GM18517 (cell line): ENCODE data around the gene KDM2A.
"Not testable (repeated sequence)": the region's sequence is repeated elsewhere in the genome, so short reads cannot be mapped to it uniquely, and the experiment has no call there.

Experiments used
- ATAC-seq: cut with Tn5 transposase; IDR thresholded peaks from one replicate; pipeline ENCODE4 v1.9.1; 2021; ENCODE audit warnings: mild to moderate bottlenecking, moderate library complexity; ENCODE audit not compliant: unreplicated experiment

Gene KDM2A

DNA sequence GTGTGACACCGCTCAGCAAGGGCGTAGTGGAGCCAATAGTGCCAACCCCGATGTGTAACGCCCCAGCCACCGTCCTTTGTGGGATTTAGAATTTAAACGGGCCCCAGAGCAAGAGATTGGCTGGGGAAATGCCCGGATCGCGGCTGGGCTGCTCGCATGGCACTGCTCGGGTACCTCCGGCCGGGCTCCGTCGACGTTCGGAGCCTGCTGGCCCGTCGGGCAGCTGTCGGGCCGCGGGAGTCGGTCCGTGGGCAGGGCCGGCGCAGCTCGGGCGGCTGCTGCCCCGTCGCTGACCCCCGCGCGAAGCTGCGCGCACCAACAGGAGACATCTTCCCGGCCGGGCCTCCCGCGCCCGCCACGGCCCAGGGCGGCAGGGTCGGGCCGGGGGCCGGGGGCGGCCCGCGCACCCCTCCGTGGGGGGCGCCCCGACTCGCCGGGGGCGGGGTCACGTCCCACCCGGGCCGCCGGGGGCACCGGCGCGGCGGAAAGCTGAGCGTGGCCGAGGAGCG, 1.3 kb upstream of the KDM2A start:
- ATAC-seq: no peak

DNA sequence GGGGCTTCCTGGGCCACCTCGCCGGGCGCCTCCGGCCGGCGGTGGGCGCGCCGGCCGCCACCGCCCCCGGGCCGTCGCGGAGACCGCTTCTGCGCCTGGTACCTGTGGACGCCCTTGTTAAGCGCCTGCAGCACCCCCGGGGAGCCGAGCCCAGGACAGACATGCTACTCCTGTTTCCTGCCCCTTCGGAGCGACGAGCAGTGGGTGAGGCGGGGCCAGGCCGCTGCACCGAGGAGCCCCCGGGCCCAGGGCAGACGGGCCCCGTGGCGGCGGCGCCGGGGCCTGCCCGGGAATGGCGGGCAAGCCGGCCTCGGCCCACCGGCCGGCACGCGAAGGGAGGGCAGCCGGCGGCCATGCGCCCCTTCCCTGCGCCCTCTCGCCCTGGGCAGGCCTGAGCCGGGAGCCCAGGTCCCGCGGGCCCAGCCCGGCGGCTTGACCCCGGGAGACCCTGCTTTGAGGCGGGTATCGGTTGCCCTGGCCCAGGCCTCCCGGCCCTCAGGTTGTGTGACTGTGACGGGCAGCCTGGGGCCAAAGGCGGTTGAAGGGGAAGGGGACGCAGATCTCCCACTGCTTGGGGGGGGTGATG, 789 bp upstream of the KDM2A start:
- peak; percentile 16 for ATAC-seq

DNA sequence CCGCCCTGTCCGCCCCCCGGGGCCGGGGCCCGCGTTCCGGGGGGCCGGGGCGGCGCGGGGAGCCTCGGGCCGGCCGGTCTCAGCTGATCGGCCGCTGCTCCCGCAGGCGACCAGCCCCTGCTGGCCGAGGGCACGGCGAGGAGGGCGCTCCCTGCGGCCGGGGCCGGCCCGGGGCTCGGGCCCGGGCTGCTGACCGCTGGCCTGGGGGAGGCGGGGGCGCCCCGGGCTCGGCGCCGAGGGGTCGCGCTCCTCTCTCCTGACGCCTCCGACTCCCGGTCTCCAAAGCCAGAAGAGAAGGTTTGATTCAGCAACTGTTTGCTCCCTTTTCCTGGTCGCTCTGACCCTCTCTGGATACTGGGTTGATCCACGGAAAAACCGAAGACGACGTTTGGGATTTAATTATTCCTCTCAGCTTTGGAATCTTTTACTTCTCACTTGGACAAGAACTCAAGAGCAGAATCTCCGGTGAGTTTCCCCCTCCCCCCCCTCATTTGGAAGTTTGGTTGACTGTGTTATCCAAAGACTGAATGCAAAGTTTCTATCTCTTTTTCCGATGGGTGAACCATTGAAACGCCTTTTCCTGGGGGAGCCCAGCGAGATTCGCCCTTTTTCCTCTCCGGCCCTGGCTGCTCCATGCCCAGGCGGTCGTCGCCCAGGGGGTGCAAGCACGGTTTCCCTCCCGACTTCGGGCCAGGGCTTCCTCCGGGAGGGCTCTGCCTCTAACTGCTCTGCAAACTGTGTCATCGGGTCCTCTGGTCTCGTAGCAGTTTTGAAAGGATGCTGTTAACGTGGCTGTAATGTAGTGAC, 725 bp downstream of the KDM2A start:
- peak; percentile 2 for ATAC-seq

DNA sequence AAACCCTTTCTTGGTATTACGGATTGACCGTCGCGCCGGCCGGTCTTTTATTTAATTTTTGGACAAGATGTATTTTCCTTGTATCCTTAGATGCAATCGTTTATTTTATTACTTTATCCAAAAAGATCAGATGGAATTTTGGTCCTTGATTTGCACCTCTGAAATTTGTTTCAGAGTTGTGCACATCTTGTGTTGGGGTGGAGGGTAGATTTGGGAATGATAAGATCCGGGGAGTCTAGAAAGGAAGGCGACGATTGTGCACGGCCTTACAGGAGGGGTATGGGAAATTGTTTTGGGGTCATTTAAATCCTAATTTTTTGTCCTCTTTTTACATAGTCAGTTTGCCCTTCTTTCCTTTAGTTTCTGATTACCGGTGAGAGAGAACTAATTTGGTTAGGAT, 1.4 kb downstream of the KDM2A start:
- ATAC-seq: no peak

DNA sequence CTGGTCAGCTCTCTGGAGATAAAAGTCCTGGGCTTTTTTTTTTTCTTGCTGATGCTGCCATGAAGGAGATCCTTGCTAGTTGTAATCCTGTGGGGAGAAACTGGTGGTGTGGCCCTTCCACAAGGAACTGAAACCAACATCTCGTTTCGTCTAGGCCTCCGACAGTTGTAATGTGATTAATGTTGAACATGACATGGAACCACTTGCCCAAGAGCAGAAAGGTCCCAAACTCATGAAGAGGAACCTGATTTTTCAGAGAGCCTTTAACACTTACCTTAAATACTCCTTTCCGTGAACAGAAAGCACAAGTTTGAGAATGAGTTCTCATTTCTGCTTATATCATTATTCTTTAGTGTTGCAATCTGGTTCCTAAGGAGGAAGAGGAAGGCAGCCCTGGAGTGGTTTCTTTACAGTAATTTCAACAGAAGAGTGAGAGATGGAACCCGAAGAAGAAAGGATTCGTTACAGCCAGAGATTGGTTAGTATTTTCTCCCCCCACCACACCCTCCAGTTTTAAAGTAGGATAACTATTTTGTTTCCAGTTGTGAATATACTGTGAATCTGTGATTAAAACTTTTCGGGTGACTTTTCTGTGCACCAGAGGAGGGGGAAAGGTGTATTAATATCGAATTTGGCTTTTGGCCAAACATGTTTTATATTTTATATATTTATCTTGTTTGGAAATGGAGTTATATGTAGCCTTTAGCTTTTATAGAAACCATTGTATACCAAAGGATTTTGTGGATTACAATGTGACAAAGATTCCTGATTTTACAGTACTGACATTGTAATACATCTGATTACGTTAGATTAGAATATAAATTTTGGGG, 2.0 kb downstream of the KDM2A start:
- ATAC-seq: no peak

DNA sequence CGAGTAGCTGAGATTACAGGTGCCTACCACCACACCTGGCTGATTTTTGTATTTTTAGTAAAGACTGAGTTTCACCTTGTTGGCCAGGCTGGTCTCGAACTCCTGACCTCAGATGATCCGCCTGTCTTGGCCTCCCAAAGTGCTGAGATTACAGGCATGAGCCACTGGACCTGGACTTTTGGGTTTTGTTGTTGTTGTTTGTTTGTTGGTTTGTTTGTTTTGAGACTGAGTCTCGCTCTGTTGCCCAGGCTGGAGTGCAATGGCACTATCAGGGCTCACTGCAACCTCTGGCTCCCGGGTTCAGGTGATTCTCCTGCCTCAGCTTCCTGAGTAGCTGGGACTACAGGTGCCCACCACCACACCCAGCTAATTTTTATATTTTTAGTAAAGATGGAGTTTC, 4.7 kb downstream of the KDM2A start:
- not testable (repeated sequence) for ATAC-seq

DNA sequence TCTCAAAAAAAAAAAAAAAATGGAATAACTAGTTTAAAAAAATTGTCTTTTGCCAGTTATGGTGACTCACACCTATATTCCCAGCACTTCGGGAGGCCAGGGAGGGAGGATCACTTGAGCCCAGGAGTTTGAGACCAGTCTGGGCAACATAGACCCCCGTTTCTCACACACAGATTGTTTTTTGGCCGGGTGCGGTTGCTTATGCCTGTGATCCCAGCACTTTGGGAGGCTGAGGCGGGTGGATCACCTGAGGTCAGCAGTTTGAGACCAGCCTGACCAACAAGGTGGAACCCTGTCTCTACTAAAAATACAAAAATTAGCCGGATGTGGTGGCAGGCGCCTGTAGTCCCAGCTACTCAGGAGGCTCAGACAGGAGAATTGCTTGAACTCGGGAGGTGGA, 7.2 kb downstream of the KDM2A start:
- ATAC-seq: not testable (repeated sequence)

DNA sequence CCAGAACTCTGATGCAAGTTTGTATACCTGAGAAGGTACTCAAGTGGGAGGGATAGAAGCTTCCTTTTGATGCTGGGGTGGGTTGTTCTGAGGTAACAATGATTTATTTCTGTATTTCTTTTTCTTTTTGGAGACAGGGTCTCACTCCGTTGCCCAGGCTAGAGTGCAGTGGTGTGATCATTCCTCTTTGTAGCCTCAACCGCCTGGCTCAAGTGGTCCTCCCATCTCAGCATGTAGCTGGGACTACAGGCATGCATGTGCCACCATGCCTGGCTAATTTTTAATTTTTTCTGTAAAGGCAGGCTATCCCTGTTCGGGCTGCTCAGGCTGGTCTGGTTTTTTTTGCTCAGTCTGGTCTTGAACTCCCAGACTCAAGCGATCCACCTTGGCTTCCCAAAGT, 7.9 kb downstream of the KDM2A start:
- ATAC-seq: no peak

DNA sequence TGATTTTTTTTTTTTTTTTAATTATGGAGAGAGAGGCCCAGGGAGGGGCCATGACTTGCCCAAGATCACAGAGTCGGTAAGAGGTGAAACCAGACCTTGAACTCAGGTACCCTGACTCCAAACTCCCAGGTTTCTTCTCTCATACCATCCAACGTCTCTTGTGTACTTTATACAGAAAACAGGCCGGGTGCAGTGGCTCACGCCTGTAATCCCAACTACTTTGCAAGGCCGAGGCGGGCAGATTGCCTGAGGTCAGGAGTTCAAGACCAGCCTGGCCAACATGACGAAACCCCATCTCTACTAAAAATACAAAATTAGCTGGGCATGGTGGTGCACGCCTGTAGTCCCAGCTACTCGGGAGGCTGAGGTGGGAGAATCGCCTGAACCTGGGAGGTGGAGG, 11.8 kb downstream of the KDM2A start:
- not testable (repeated sequence) for ATAC-seq

DNA sequence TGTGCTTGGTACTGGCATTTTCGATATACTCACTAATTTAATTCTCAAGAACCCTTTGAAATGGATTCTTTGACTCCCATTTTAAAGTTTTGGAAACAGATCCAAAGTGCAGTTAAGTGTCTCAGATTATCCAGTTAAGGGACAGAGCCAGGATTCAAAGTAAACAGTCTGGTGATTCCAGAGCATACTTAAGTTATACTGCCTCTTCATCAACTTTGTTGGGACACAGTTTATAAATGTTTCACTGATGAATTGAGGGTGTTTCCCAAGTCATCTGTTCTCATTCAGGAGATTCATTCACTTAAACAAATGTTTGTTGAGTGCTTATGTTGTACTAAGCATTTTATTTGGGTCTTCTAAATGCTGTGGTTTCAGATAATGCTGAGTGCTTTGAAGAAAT, 17.1 kb downstream of the KDM2A start:
- no peak for ATAC-seq

DNA sequence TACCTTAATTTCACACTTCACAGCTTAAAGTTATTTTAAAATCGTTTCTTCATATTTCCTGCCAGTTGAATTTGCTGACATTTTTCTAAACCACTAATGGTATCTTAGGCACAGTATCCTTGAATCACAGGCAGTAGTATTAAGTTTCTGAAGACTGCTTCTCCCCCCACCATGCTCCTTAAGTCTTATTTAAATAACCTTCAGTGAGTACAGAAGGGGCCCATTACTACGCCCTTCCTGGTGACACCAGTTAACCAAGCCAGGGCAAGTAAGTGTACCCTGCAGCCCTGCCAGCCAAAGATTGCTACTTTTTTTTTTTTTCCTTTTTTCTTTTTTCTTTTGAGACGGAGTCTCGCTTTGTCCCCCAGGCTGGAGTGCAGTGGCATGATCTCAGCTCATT, 19.9 kb downstream of the KDM2A start:
- no peak for ATAC-seq

DNA sequence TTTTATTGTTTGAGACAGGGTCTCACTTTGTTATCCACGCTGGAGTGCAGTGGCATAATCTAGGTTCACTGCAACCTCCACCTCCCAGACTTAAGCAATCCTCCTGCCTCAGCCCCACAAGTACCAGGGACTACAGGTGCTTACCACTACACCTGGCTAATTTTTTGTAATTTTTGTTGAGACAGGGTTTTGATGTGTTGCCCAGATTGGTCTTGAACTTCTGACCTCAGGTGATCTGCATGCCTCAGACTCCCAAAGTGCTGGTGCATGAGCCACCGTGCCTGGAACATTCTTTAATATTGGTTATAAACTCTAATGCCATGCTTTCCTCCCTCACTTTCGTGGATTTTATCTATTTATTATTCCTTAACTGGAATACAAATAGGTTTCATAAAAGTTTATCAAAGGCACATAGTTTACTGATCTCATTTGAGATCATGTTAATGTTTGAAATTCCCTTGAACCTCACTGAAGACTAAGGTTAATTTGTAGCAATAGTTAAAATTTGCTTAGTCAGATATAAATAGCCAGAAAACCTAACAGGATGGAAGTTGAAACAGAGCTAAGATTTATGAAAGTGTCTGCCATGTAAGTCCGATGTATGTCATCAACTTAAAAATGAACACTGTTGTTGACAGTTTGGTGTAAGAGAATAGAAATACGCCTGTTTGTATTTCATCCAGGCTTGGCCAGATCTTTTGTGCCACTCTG, 27.6 kb downstream of the KDM2A start:
- no peak for ATAC-seq

DNA sequence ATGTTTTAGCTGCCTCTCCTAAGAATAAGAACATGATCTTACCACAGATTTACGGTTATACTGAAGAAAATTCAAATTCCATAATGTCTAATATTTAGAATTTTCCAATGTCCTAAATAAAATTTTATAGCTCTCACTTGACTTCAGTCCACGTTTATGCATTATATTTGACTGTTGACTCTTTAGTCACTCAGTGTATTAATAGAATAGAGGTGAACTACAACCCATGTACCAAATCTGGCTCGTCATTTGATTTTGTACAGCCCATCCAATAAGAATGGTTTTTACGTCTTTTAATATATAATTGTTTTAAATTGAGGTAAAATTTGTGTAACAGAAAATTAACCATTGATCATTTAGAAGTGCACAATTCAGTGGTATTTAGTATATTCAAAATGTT, 34.9 kb downstream of the KDM2A start:
- no peak for ATAC-seq

DNA sequence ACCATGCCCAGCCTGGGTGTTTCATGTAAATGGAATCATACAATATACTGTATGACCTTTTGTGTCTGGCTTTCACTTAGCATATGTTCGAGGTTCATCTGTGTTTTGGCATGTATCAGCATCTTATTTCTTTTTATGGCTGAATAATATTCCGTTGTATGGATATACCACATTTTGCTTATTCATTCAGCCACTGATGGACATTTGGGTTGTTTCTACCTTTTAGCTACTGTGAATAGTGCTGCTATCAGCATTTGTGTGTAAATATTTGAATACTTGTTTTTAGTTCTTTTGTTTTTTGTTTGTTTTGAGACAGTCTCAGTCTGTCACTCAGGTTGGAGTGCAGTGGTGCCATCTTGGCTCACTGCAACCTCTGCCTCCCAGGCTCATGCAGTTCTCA, 35.7 kb downstream of the KDM2A start:
- ATAC-seq: no peak

DNA sequence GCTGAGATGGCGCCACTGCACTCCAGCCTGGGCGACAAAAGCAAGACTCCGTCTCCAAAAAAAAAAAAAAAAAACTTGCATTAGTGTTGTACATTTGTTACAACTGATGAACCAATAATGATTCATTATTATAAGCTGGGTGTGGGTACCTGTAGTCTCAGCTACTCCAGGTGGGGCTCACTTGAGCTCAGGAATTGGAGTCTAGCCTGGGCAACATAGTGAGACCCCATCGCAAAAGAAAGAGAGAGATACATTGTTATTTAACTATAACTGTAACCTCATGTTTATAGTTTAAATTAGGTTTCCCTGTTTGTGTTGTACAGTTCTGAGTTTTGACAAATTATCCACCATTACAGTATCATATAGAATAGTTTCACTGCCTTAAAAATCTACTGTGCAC, 38.6 kb downstream of the KDM2A start:
- no peak for ATAC-seq

DNA sequence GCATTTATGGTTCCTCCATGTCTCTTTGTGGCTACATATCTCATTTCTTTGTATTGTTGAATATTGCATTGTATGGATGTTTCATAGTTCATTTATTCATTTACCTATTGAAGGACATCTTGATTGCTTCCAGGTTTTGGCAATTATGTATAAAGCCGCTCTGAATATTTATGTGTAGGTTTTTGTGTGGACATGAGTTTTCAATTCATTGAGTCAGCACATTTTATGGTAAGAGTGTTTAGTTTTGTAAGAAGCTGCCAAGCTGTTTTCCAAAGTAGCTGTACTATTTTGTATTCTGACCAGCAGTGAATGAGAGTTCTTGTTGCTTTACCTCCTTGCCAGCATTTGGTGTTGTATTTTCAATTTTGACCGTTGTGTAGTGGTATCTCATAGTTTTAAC, 39.2 kb downstream of the KDM2A start:
- ATAC-seq: no peak

DNA sequence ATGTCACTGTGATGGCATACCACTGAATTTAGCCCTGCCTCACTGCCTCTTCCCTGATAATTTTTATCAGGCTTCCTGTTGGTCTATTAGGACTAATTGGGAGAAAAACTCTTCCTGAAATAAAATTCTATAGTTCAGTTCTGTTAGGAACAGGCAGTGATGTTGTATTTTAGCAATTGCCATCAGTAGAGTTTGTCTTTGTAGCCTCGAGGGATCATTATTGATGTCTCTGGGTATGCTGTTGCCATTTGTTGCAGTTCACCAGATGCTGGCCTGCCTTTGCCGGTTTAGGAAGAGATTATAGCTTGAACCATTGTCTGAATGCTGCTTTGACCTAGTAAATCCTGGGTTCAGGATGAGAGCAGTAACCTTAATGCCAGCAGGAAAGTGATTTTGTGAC, 41.0 kb downstream of the KDM2A start:
- ATAC-seq: no peak

DNA sequence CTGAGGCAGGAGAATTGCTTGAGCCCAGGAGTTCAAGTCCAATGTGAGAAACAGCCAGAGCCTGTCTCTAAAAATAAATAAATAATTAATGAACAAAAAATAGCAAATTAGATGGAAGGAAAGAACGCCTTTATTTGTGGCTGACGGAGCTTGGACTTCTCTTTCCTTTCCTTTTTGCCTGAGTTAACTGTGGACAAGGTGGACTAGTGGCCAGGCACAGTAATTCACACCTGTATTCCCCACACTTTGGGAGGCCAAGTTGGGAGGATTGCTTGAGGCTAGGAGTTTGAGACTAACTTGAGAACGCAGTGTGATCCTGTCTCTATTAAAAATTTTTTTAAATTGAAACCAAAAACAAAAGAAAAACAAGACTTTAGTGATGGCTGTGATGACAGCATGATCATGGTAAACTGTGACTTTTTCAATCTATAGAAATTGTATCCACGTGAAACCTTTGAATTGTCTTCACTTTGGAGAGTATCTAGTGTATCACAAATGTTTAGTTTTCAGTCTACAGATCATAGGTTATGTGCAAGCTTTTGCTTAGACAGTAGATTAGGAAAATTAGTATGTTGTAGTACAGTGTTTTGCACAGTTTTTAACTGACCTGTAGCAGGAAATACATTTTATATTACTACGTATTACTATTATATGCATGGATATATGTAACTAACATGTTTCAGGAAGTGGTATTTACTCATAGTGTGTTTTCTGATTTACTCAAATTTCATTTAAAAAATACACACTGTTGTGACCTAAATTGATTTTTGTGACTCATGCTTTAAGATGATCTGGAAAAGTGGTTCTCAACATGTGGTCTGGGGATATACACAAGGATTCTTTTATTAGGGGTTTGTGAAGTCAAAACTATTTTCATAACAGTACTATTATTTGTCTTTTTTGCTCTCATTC, 42.1 kb downstream of the KDM2A start:
- ATAC-seq: no peak

DNA sequence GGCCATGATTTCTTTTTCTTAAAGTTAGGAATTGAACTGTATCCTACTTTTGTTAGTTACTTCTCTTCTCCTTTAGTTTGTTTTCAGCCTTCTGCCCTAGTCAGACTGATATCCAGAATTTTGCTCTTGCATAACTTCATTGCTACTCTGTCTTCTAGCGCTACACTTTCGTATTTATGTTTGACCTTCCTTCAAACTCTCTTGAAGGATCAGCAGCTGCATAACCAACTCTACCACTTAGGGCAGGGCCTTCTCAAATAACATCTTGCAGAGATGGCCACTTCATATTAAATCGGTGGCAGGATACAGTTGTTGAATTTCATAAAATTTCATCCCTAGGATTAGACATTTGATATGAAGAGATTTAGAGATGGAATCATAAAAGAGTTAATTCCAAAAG, 43.9 kb downstream of the KDM2A start:
- no peak for ATAC-seq

DNA sequence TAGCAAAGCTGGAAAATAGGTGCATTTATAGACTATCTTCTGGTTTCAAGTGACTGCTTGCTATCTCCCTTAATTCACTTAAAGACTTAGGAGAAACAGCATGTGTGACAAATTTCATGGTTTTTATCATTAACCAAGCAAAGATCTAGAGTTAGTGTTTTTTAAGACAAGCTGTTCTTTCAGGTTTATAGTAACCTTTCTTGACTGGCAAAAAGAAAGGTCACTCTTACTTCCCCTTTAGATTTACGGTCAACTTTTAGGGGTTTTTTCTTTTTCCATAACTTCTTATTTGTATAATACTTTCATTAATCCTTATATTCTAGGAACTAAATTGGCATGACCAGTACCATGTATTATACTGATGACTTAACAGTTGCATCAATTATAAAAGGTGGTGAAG, 46.6 kb downstream of the KDM2A start:
- ATAC-seq: no peak
